ENCODE data around the gene TRIM63.
A peak's percentile ranks its signal among the peaks of the same experiment; 100 is the strongest.

TRIM63 gene

DNA sequence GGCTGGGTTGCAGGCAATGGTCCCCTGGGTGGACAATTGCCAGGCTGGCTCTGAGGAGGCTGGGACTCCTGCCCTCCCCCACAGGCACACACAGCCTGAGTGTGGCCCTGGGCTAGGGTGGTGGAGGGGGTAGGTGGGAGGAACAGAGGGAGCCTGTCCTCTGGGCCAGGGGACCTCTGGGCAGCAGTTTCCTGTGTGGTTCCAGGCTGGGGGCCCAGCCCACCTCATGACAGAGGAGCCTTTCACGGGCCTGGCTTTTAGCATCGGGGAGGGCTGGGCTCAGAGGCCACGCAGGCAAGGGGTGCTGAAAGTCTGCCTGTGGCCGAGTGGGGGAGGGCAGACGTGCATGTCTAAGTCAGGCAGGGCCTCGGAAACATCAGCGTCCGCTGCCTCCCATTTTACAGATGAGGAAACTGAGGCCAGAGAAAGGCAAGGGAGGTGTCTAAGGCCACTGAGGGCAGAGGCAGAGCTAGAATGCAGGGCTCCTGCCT lies 38.9 kb downstream of the TRIM63 start:
- DNase-seq (ENCODE audit: insufficient read length, low spot score) (no peak), FAIRE-seq (no peak)
- TF ChIP-seq POLR2A (IDR thresholded peaks at IDR 0.05; ENCODE audit: low read depth, low read length) = no peak

DNA sequence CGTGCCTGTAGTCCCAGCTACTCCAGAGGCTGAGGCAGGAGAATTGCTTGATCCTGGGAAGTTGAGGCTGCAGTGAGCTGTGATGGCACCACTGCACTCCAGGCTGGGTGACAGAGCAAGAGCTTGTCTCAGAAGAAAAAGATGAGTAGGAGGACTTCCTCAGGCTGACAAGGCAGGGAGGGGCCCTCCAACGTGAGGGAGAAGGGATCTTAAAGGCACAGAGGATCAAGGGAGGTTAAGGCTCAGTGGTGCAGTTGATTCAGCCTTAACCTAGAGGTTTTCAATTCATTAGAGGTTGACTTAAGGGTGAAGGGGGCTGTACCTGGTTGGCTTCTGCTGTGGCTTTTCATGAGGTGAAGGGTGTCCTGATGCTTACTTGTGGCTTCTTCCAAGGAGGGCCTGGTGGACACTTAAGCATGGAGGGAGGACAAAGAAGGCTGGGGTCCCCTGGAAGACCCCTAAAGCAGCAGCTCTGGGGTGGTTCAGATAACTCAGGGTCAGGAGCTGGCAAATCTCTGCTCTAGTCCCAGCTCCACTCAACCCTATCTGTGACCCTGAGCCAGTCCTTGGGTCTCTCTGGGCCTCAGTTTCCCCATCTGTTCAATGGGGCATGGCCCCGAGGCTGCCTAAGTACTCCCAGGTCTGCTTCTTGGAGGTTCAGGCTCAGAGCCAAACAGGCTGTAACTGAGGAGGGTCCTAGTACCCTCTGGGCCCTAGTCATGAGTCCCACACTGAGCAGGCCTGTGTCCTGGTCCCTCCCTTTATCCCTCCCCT lies 39.5 kb downstream of the TRIM63 start:
- FAIRE-seq (no peak), DNase-seq (ENCODE audit: insufficient read length, low spot score) (no peak)
- TF ChIP-seq POLR2A (IDR thresholded peaks at IDR 0.05; ENCODE audit: low read depth, low read length) = no peak

DNA sequence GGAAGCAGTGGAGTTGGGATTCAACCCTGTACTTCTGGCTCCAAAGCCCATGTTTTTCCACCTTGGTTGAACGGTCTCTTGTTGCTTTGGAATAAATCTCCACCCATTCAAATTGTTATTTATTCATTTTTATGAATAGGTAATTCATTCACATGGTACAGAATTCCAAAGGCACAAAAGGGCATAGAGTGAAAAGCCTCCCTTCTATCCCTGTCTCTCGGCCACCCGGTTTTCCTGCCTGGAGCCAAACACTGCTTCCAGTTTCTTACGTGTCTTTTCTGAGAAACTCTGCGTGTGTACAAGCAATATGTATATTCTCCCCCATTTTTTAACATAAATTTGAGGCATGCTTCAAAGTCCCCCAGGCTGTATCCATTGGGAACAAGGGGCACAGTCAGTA lies 41.9 kb downstream of the TRIM63 start:
- no peak for TF ChIP-seq POLR2A (IDR thresholded peaks at IDR 0.05; ENCODE audit: low read depth, low read length)
- DNase-seq (ENCODE audit: insufficient read length, low spot score) (no peak), FAIRE-seq (no peak)

DNA sequence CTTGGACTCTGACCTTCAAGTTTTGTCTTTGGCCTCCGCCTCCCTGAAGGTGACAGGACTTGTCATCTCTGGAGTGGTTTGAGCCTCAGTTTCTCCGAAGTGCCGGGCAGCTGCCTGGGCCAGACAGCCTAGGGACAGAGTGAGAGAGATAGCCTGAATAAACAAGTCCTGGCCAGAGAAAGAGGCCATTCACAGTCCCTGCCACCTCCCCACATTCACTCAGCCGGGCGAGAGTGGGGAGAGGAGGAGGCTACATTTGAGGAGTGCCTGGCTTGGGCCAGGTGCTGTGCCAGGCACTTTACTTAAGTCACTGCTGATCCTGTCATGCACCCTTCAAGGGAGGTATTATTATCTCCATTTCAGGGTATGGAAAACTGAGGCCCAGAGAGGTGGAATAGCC lies 42.4 kb downstream of the TRIM63 start:
- DNase-seq (ENCODE audit: insufficient read length, low spot score) = no peak
- TF ChIP-seq POLR2A (IDR thresholded peaks at IDR 0.05; ENCODE audit: low read depth, low read length) = no peak
- FAIRE-seq = no peak

DNA sequence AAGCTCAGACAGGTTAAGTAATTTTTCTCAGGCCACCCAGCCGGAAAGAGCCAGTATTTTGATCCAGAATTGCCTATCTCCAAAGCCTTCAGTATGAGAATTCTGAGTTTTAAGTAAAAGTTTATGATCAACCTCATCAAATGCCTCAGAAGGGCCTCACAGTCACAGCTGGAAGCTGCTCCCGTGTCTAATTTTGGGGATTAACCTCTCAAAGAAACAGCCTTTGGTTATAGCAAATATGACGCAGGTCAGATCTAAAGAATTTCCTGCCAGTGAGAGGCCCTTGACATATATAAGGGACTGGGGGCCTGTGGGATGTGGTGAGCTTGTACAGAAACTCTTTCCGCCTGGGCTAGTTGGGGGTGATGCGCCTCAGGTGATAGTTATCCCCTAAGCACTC lies 43.6 kb downstream of the TRIM63 start:
- TF ChIP-seq POLR2A (IDR thresholded peaks at IDR 0.05; ENCODE audit: low read depth, low read length) = no peak
- no peak for DNase-seq (ENCODE audit: insufficient read length, low spot score)
- no peak for FAIRE-seq

DNA sequence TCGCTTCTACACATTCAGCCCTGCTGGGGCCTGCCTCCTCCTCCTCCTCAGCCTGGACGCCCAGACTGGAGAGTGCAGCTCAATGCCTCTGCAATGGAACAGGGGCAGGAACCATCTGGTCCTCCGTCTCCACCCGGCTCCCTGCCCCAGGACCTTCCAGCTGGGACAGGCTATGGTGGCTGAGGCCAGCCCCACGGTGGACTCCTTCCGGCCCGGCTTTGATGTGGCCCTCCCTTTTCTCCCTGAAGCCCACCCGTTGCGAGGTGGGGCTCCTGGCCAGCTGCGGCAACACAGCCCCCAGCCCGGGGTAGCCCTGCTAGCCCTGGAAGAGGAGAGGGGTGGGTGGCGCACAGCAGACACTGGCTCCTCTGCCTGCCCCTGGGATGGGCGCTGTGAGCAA lies 44.4 kb downstream of the TRIM63 start:
- DNase-seq (ENCODE audit: insufficient read length, low spot score) = no peak
- no peak for TF ChIP-seq POLR2A (IDR thresholded peaks at IDR 0.05; ENCODE audit: low read depth, low read length)
- FAIRE-seq = no peak

DNA sequence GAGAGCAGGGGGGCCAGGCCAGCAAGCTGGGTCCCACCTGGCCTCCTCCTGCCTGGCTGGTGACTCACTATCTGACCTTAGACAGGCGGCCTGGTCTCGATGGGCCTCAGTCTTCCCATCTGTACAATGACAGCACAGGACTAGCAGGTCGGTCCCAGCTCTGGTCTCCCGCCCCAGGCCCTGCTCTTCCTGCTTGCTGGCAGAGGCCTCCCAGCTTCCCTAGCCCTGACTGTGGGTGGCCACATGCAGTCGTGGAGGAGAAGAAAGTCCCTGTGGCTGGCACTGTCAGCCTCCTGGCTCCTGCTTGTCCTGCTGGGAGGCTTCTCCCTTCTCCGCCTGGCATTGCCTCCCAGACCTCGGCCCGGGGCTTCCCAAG lies 45.0 kb downstream of the TRIM63 start:
- TF ChIP-seq POLR2A (IDR thresholded peaks at IDR 0.05; ENCODE audit: low read depth, low read length) = no peak
- DNase-seq (ENCODE audit: insufficient read length, low spot score) (no peak), FAIRE-seq (no peak)

DNA sequence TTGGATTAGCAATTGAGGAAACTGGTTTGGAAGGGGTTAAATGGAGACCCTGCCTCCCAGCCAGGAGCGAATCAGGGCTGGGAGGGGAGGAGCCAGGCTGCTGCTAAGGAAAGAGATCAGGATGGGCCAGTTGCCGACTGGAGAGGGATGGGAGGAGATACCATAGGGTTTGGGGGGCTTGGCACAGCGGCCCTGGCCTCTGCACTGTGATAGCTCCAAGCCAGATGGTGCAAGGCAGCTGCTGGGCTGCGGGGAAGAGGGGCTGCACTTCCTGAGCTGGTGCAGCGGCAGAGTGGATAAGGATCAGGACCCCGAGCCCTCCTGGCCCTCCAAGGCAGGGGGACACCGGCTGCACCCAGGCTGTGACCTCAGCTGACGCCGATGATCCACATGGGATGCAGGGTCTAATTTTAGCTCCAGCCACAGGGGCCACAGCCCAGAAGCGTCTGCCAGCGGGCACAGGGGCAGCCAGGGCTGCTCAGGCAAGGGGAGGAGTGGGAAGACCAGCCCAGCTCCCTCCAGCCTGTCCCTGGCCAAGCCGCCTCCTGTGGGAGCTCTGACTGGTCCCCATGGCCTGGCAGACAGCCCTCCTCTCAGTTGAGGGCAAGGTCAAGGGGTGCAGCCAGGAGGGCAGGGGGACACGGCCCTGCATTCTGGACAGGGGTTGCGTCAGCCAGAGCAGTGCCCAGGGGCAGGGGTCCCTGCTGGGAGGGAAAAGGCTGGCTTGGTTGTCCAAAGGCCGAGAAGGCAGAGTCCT lies 45.6 kb downstream of the TRIM63 start, which contains the start of gene EXTL1:
Gene EXTL1, plus strand, starts transcription at position 129 of the 757 bp plus-strand sequence. CDS start 872 bp downstream, outside the sequence.
- FAIRE-seq (no peak), DNase-seq (ENCODE audit: insufficient read length, low spot score) (no peak)
- no peak for TF ChIP-seq POLR2A (IDR thresholded peaks at IDR 0.05; ENCODE audit: low read depth, low read length)

DNA sequence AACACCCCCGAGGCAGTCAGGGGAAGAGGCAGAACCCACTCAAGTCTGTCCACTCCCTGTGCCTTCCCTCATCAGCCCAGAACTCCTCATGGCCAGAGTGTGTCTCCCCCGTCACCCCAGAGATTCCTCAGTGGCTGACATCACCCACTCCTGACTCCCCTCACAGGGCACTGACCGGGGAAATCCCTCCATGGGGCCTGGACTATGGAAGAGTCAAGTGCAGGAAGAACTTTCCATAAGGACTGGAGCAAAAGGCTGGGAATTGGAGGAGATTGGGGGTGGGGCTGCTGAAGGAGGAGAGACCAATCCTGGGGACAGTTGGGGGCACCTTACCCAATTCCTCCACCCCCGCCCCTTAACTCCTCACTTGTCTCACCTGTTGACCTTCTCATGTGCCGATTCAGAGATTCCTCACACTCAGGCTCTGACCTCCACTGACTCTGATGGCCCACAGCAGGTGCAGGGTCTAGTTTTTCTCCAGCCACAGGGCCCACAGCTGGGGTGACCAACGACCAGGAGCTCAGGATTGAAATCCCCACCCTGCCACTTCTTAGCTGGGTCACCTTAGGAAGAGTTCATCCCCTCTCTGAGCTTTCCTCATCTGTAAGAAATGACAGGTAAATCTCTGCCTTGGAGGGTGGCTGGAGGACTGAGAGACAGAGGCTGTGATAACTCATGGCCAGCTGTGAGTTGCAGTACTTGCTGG lies 46.3 kb downstream of the TRIM63 start:
- DNase-seq (ENCODE audit: insufficient read length, low spot score) (no peak), FAIRE-seq (no peak)
- TF ChIP-seq POLR2A (IDR thresholded peaks at IDR 0.05; ENCODE audit: low read depth, low read length) = no peak

DNA sequence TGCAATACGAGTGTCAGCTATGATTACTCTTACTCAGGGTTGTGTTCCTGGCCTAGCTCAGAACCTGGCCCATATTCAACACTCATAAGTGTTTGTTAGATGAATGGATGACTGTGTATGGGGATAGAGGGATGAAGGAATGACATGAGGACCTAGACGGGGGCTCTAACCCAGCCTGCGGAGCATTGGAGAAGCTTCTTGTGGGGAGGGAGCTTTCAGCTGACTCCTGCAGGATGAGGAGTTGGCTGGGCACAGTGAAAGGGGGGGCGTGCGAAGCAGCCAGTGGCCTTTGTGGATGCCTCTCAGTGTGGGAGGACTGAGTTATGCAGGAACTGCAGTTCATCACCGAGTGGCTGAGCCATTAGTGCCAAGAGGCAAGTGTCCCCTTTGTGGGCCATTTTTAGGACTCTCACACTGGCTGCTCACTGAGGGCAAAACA lies 47.1 kb downstream of the TRIM63 start:
- no peak for FAIRE-seq
- no peak for DNase-seq (ENCODE audit: insufficient read length, low spot score)
- TF ChIP-seq POLR2A (IDR thresholded peaks at IDR 0.05; ENCODE audit: low read depth, low read length) = no peak

DNA sequence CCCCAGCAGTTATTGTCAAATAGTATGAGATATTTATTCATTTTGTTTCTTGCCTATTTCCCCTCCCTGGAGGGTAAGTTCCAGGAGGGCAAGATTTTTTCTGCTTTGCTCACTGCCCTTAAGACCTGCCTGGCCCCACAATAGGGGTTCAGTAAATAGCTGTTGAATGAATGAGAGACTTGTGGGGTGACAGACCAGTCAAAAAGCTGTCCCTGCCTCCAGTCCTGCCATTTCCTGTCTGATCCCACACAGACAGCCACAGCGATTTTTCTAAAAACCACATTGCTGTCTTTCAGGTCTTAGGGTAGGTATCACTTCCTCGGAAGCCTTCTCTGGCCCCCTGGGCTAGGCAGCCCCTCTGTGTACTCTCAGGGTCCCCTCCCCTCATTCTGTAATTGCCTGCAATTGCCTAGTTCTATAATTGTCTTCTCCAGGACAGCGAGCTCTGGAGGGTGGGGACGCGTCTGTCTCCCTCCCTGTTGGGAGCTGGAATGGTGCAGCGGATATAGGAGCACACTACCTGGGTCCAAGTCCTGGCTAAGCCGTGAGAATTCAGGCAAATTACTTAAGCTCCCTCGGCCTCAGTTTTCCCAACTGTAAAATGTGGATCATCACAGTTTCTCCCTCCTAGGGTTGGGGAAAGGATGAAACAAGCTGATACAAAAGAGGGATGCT lies 47.7 kb downstream of the TRIM63 start:
- DNase-seq (ENCODE audit: insufficient read length, low spot score) = peak; percentile 27
- no peak for TF ChIP-seq POLR2A (IDR thresholded peaks at IDR 0.05; ENCODE audit: low read depth, low read length)
- FAIRE-seq = no peak

DNA sequence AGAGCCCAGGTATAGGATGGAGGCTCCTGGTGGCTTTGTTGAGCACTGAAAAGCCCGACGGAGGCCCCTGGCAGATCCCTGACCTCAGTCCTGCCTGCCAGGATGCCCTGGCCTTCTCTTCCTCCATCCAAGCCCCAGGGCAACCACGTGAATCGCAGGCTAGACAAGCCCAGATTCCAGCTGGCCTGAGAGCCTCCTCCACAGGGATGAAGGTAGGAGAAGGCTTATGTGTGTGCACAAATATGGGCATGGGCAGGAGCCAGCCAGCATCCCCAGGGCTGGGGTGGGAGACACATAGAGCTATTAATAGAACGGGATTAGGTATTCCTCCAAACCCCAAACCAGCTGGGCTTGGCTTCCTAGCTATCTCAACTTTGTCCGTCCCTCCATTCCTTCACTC lies 49.8 kb downstream of the TRIM63 start:
- no peak for TF ChIP-seq POLR2A (IDR thresholded peaks at IDR 0.05; ENCODE audit: low read depth, low read length)
- DNase-seq (ENCODE audit: insufficient read length, low spot score) = no peak
- no peak for FAIRE-seq

DNA sequence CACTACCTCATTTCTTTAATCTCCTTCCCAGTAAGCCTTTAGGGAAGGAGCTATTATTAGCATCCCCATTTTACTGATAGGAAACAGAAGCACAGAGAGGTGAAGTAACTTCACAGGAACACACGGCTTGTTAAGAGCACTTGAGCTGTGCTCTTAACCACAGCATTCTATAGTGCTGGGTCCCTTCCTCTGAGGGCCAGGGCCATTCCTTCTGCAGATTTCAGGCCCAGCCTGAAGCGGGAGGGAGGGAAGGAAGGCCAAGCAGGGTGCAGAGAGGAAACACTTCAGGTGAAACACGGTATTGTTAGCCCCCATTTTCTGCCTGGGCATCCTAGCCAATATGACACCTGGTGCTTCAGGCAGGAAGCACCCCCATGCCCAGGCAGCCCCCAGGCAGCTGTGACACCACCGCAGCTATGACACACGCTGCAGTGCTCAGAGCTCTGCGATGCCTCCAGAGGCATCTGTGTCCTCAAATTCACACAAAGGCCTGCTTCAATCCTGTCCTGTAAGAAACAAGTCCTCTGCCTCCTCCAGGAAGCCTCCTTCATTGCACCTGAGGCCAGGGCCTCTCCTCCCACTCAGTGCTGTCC lies 50.4 kb downstream of the TRIM63 start:
- TF ChIP-seq POLR2A (IDR thresholded peaks at IDR 0.05; ENCODE audit: low read depth, low read length) = no peak
- FAIRE-seq = no peak
- DNase-seq (ENCODE audit: insufficient read length, low spot score) = no peak
